Measurements from ENCODE around the gene SAC3D1. TPM values are rescaled to one million over a fixed set of nuclear protein-coding genes. Genes with fewer than 3 reads are reported as not detected.

SAC3D1 gene
- 5.6 TPM for total RNA-seq
- long read RNA-seq, transcript SAC3D1-201 (2 exons, 1,566 nt): major isoform, 7 of 10 reads
- long read RNA-seq, partial matches to known transcripts: 0 of 10 reads
- long read RNA-seq, other reads (novel, unspliced or antisense): 1 of 10 reads

DNA sequence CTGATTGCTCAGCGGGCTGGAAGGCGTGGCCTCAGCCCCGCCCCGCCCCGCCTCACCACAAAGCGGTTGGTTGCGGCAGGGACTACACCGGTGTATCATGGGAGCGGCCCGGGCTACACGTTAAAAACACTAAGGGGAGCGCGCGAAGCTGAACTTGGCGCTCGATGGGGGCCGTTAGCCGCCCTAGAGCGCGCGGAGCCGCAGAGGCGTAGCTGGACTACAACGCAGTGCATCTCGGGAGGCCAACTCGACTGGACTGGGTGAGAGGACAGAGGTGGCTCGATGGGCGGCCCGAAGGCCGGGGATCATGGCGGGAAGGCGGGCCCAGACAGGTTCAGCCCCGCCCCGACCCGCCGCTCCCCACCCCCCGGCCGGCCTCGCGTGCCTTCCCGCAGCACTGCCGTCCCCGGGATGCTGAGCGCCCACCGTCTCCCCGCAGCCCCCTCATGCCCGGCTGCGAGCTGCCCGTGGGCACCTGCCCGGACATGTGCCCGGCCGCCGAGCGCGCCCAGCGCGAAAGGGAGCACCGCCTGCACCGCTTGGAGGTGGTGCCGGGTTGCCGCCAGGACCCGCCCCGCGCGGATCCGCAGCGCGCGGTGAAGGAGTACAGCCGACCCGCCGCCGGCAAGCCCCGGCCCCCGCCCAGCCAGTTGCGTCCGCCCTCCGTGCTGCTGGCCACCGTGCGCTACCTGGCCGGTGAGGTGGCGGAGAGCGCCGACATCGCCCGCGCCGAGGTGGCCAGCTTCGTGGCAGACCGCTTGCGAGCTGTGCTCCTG lies at the start of gene SAC3D1:
SAC3D1 (plus strand) TSS at position 364 of the 776 bp plus-strand sequence; CDS start at position 447, 83 bp downstream.
- no peaks in the 10 kb centered on the region for H3K27me3 ChIP-seq (ENCODE audit: low read depth)
- intact Hi-C loops (cut with micrococcal nuclease): no loop called here
- peak; percentile 89 for DNase-seq
- peak within 1 kb of the TSS; percentile 98 for H3K27ac ChIP-seq (replicated peaks)
- H3K4me1 ChIP-seq: peaks cover 49% of the 10 kb centered on the region
- no peaks in the 10 kb centered on the region for H3K9me3 ChIP-seq (replicated peaks)
- no peak for TF ChIP-seq CTCF (IDR thresholded peaks at IDR 0.05; ENCODE audit: borderline replicate concordance)
- peaks cover 49% of the 10 kb centered on the region for H3K36me3 ChIP-seq
- peak within 1 kb of the TSS; percentile 96 for H3K4me3 ChIP-seq

DNA sequence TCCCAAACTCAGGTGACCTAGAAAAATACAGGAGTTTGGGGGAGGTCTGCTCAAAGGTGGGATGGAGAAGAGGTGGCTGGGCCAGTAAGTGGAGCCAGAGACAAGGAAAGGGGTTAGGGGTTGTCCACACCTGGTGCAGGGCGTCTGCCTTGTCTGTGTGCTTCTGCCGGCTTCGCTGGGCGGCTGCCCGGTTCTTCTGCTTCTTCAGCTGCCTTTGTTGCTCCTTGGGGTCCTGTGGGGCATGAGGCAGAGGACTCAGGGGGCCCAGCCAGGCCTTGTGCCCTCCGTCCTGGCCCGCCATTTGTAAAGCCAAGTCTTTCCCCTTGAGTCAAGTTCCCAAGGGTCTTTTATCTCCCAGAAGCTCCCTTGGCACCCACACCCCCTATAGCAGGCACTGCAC lies 46.7 kb upstream of the SAC3D1 start:
- H3K27me3 ChIP-seq (ENCODE audit: low read depth): no peaks in the 10 kb centered on the region
- no peaks in the 10 kb centered on the region for H3K9me3 ChIP-seq (replicated peaks)
- H3K4me3 ChIP-seq: no peak overlapping the region
- H3K27ac ChIP-seq (replicated peaks): no peak overlapping the region
- intact Hi-C loops (cut with micrococcal nuclease): no loop called here
- no peak for TF ChIP-seq CTCF (IDR thresholded peaks at IDR 0.05; ENCODE audit: borderline replicate concordance)
- no peaks in the 10 kb centered on the region for H3K36me3 ChIP-seq
- peaks cover 58% of the 10 kb centered on the region for H3K4me1 ChIP-seq
- no peak for DNase-seq

GRCh38 chr11:64996327-64996709 lies 44.7 kb upstream of the SAC3D1 start:
- intact Hi-C loops (cut with micrococcal nuclease): no loop called here
- TF ChIP-seq CTCF (IDR thresholded peaks at IDR 0.05; ENCODE audit: borderline replicate concordance): no peak
- Histone ChIP-seq H3K27me3 (ENCODE audit: low read depth) (no peaks in the 10 kb centered on the region), H3K36me3 (no peaks in the 10 kb centered on the region), H3K4me3 (peak overlapping the region; percentile 63), H3K27ac (replicated peaks) (peak overlapping the region; percentile 79), H3K9me3 (replicated peaks) (no peaks in the 10 kb centered on the region), H3K4me1 (peaks cover 38% of the 10 kb centered on the region)
- DNase-seq: no peak

GRCh38 chr11:64996710-64997380 lies 44.2 kb upstream of the SAC3D1 start, which contains the start of gene BATF2:
TSS of gene BATF2 (minus strand) at chr11:64996971. CDS start at chr11:64996914, 57 bp downstream.
- no peaks in the 10 kb centered on the region for H3K9me3 ChIP-seq (replicated peaks)
- H3K4me1 ChIP-seq: peaks cover 35% of the 10 kb centered on the region
- TF ChIP-seq CTCF (IDR thresholded peaks at IDR 0.05; ENCODE audit: borderline replicate concordance): peak; percentile 53
- intact Hi-C loops (cut with micrococcal nuclease): no loop called here
- peak; percentile 70 for DNase-seq
- H3K27me3 ChIP-seq (ENCODE audit: low read depth): no peaks in the 10 kb centered on the region
- peak within 1 kb of the TSS; percentile 63 for H3K4me3 ChIP-seq
- H3K27ac ChIP-seq (replicated peaks): peak within 1 kb of the TSS; percentile 79
- no peaks in the 10 kb centered on the region for H3K36me3 ChIP-seq

GRCh38 chr11:64998141-64998540 lies 42.9 kb upstream of the SAC3D1 start:
- Histone ChIP-seq H3K36me3 (no peaks in the 10 kb centered on the region), H3K27ac (replicated peaks) (no peak overlapping the region), H3K9me3 (replicated peaks) (no peaks in the 10 kb centered on the region), H3K4me3 (no peak overlapping the region), H3K27me3 (ENCODE audit: low read depth) (no peaks in the 10 kb centered on the region), H3K4me1 (peaks cover 35% of the 10 kb centered on the region)
- DNase-seq: no peak
- TF ChIP-seq CTCF (IDR thresholded peaks at IDR 0.05; ENCODE audit: borderline replicate concordance): no peak
- intact Hi-C loops (cut with micrococcal nuclease): no loop called here
